DLD1 (cell line): ENCODE results near the gene CDK17.
"Not testable (repeated sequence)": the region's sequence is repeated elsewhere in the genome, so short reads cannot be mapped to it uniquely, and the experiment has no call there.

Experiments
- in situ Hi-C: cut with HindIII; loops from 2 replicates; pipeline ENCODE4 v1.10.0; 2017; ENCODE audit warnings: low sequenced_read_pairs

The CDK17 gene

DNA sequence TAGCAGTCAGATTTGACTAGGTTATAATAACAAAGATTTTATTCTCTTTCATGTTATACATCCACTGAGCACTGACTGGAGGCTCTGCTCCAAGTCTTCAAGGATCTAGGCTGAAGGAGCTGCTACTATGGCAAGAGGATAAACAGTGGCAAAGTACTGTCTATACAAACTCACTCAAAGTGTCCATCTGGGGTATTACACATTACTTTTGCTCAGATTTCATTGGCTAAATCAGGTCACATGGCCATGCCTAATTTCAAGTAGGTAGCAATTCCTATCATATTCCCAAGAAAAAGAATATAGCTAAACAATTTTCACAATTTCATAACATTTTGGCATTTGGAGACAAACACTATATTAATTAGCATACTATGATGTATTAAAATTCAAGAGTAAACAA is 40.9 kb downstream of the CDK17 start:
- in situ Hi-C loops: no loop called here

DNA sequence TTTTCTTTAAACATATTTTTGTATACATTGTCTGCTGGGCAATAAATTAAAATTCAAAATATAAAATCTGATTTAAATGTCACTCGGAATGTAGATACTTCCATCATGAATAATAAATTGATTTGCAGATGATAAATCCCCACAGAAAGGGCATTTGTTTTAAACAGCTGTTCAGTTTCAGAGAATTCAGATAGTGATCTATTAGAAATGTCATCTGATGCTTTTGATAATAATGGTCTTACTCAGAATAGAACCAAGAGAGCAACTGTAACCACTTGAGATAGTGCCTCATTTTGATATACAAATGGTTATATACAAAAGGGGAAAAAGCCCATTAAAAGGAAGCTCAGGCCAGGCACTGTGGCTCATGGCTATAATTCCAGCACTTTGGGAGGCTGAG is 43.4 kb downstream of the CDK17 start:
- in situ Hi-C loops: no loop called here

DNA sequence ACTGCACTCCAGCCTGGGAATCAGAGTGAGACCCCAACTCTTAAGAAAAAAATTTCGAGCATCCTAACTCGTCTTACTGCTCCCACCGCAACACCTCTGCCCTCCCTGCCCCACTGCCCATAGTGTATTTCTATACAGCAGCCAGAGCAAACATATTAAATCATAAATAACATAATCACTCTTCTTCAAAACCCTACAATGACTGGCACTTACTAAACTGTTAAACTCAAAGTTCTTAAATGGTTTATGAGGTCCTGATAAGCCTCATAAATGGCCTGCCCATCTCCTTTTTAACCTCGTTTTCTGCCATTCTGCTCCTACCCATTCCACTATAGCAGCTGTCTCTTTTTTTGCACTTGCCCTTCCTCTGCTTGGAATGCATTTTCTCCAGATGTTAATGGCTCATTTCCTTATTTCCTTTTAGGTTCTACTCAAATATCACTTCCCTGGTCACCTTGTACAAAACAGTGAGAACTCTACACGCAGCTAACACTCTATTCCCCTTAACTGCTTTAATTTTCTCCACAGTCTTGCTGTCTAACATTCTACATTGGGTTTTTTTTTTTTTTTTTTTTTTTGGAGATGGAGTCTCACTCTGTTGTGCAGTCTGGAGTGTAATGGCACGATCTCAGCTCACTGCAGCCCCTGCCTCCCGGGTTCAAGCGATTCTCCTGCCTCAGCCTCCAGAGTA is 45.2 kb downstream of the CDK17 start:
- in situ Hi-C loops: no loop called here

DNA sequence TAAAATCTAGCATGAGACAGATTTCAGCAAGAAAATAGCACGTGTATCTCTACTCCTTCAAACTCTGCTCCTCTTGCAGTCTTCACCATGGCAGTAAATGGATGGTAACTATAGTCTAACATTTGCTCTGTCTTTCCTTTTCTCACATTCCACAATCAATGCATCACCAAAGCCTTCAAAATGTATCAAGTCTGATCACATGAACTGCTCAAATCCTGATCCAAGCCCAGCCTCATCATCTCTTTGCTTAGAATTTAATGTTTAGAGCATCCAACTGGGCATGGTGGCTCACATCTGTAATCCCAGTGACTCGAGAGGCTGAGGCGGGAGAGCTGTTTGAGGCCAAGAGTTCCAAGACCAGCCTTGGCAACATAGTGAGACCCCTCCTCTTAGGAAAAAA is 45.9 kb downstream of the CDK17 start:
- in situ Hi-C loops: no loop called here

DNA sequence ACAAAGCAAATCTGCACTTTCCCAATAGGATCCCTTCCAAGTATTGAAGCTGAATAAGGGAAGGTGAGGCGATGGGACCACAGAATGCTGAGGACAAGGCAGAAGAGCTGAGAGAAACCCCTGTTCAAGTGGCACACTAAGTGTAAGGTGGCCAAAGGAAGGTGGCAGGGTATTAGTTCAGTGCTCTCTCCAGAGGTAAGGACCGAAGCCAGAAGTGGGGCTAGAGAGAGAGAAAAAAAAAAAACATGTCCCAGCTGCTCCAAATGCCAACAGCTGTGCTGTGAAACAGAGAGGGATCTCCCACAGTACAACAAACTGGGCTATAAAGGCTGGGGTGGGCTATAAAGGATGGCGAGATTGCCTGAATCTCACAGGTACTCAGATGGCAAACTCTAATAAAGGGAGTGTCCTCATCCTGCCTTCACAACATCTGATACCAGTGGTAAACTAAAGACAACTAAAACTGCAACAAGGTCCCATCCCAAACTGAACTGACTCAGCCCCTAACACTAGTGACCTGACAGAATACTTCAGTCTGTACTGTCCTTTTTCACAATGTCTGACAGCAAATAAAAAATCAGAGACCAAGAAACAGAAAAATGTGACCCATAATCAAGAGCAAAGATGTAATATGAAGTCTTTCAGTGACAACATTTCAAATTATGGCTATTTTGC is 47.9 kb downstream of the CDK17 start:
- in situ Hi-C loops: no loop called here

DNA sequence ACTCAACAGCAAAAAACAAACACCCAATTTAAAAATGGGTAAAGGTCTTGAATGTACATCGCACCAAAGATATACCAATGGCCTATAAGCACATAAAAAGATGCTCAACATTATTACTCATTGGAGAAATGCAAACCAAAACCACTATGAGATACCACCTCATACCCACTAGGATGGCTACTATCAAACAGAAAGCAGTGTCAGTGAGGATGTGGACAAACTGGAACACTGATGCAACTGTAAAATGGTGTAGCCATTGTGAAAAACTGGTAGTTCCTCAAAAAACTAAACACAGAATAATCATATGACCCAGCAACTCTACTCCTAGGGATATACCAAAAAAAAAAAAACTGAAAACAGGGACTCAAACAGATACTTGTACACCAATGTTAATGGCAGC is 49.3 kb downstream of the CDK17 start:
- in situ Hi-C loops: no loop called here

DNA sequence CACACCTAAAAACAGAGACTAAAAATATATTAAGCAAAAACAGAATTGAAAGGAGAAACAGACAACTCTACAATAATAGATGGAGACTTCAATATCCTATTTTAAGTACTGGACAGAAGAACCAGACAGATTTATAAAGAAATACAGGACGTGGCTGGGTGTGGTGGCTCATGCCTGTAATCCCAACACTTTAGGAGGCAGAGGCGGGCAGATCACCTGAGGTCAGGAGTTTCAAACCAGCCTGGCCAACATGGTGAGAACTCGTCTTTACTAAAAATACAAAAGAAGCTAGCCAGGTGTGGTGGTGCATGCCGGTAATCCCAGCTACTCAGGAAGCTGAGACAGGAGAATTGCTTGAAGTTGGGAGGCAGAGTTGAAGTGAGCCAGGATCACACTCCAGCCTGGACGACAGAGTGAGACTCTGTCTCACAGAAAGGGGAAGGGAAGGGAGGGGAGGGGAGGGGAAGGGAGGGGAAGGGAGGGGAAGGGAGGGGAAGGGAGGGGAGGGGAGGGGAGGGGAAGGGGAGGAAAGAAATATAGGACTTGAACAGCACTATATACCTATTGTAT is 53.0 kb downstream of the CDK17 start:
- in situ Hi-C loops: no loop called here

- in situ Hi-C loops: not testable (repeated sequence)
Observed at GRCh38 chr12:96346716-96347115, 53.5 kb downstream of the CDK17 start.

DNA sequence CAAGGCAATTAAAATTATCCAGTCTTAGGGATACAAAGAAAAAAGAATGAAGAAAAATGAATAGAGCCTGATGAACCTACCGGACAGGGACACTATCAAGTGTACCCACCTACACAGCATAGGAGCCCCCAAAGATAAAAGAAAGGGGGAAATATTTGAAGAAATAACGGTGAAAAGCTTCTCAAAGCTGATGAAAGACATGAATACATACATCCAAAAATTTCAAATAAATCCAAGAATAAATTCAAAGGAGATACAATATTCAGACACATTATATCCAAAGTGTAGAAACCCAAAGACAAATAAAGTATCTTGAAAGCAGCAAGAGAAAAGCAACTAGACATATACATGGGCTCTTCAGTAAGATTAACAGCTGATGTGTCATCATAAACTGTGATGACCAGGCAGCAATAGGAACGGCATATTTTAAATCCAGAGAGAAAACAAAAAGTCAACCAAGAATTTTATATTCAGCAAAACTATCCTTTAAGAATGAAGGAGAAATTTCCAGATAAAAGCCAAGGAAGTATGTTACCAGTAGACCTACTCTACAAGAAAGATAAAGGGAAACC is 56.0 kb downstream of the CDK17 start:
- in situ Hi-C loops: no loop called here

DNA sequence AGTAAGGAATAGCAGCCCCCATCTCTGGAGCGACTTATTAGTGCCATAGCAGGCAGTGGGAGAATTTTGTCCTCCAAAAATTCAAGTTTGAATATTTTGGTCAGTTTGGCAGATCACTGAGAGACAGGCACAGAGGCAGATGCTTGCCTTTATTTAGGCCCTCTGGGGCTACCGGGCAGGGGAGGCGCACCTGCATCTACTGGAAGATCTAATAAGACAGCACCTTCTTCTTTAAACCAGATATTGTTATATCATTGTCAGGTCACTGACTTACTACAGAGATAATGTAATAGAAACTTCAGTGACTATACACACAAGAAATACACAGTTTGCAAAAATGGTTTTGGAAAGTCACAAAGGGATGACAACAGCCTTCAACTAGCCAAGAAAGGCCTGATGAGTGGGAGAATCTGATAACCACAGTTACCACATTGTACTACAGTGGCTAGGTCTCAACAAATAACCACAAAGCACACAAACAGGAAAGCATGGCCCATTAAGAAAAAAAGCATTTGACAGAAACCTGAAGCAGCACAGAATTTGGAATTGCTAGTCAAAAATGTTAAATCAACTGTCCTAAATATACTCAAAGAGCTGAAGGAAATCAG is 56.8 kb downstream of the CDK17 start:
- in situ Hi-C loops: no loop called here

DNA sequence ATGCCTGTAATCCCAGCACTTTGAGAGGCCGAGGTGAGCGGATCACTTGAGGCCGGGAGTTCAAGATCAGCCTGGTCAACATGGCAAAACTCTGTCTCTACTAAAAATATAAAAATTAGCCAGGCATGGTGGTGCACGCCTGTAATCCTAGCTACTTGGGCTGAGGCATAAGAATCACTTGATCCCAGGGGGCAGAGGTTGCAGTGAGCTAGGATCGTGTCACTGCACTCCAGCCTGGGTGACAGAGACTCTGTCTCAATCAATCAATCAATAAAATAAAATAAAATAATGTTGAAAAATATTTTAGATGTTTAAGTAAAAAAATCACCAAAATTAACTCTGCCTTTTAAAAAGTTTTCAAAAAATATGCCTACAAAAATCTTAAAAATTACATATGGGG is 60.6 kb downstream of the CDK17 start:
- in situ Hi-C loops: not testable (repeated sequence)

DNA sequence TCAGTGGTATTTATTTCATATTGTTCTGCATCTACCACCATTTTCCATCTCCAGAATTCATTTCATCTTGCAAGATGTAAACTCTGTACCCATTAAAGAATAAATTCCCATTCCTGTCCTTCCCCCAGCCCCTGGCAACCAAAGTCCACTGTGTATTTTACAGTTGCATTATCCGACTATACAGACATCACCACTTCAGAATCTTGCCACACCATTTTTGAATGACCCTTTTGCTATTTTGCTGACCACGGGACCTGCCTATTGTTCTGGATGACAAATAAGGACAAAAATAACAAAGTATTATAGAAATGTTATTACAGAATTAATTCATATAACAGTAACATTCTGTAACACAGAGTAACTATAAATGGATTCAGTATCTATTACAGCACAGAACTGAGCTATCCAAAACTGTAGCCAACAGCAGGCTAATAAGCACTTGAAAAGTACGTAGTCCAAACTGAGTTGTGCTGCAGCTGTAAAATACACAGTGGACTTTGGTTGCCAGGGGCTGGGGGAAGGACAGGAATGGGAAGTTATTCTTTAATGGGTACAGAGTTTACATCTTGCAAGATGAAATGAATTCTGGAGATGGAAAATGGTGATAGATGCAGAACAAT is 61.3 kb downstream of the CDK17 start:
- in situ Hi-C loops: no loop called here

DNA sequence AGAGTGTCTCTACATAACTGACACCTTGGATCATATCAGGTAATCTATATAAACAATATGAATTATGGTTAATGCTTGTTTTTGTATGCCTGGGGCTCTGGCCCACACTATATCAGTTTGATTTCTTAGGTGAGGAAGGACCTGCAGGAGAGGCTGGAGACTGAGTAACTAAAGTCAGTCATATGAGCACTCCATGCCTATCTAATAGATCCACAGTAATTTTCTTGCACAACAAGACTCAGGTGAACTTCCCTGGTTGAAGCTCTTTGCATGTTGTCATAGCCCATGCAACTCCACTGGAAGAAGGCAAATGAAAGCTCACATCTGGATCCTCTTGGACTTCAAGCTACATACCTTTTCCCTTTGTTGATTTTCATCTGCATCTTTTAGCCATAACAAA is 62.3 kb downstream of the CDK17 start:
- in situ Hi-C loops: no loop called here

DNA sequence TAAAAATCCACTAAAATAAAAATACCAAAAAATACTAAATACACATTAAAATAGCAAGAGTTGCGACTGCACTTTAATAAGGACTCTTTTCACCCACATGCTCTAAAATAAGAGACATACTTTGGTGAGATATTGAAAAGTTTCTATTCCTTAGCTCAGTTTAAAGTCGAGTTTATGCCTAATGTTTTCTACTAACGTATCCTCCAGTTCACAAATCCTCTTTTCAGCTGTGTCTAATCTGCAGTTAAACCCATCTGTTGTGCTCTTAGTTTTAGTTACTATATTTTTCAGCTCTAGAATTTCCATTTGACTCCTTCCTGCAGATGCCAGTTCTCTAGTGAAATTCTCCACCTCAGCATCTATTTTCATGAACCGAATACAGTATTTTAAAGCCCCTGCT is 63.8 kb downstream of the CDK17 start:
- in situ Hi-C loops: no loop called here

GRCh38 chr12:96335270-96335669 is 65.0 kb downstream of the CDK17 start:
- in situ Hi-C loops: no loop called here

DNA sequence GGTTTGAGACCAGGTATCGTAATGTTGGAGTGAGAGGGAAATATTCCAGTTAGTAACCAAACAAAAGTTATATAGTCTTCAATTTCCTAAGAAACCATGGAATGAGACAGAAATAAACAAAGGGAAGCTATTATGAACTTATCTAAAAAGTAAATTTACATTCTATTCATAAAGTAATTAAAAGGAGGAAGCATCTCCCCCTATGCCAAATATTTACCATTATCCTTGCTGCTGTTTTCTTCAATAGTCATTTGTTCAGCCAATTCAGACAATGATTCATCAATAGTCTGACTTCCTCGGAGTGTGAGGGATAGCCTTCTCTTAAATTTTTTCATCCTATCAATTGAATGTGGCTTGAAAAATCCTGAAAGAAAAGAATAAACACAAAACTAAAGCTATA is 65.7 kb downstream of the CDK17 start:
- in situ Hi-C loops: no loop called here

DNA sequence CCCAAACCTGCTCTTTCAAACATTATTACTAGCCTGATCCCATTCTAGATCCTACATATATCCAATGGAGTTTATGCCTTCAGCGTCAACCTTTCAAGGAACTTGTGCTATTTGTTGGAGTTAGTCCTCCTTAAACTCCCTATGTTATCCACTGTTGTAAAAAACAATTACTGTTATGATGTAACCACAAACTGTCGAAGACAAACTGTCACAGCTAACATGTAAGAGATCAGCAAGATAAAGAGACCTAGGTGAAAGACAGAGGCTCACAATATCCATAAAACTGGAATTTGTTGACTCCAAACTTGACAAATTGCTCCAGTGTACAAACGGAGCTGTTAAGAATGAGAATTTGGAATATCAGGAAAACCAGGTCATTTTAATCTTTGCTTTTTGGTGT is 70.7 kb downstream of the CDK17 start:
- in situ Hi-C loops: no loop called here

- in situ Hi-C loops: no loop called here
Observed at GRCh38 chr12:96329018-96329417, 71.2 kb downstream of the CDK17 start.

DNA sequence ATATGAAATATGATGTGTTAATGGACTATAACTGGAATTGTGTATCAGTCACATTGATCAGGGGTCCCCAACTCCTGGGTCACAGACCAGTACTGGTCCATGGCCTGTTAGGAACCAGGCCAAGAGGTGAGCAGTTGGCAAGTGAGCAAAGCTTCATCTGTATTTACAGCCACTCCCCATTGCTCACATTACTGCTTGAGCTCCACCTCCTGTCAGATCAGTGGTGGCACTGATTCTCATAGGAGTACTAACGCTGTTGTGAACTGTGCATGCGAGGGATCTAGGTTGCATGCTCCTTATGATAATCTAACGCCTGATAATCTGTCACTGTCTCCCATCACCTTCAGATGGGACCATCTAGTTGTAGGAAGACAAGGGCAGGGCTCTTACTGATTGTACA is 72.3 kb downstream of the CDK17 start:
- in situ Hi-C loops: no loop called here

GRCh38 chr12:96327346-96327745 is 72.9 kb downstream of the CDK17 start:
- in situ Hi-C loops: no loop called here

- in situ Hi-C loops: no loop called here
Observed at GRCh38 chr12:96326628-96327227, 73.5 kb downstream of the CDK17 start.
